NCI-H128 (cell line): ENCODE results near the gene TCF12.

Experiments used
- DNase-seq: peaks from one replicate; lab custom pipeline; 2025; ENCODE audit not compliant: unreplicated experiment; lab: John Stamatoyannopoulos, UW

TCF12 gene

DNA sequence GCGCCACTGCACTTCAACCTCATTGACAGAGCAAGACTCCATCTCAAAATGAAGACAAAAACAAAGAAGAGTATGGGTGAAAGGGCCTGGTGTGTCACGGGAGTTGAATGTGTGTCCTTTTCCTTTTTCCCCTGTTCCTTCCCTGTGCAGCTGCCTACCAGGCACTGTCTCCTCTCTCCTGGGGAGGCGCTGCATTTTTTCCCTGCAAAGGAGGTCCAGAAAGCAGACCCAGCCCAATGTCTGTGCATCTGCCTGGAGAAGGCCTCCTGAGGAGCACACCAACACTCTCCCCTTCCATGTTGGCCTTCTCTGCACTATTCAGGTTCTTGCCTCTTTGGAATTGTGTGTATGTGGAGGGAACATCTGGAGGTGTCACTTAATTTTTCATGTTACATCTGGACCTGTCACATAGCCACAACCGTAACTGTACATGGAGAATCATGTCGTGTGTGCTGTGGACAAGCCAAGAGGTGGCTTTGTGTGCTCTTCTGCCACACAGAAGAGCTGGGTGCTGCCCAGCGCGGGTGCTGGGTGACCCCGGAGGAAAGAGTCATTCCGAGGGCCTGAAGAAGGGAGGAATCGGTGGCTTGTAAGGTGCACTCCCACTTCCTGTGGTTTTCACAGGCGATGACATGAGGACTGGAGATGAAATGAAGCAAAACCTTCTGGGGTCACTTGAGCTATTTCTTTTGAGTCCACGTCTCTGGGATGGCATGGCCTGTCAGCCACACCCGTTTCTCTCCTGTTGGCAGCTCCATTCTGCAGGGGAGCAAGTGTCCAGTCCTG is 411.3 kb downstream of the TCF12 start:
- no peak for DNase-seq

DNA sequence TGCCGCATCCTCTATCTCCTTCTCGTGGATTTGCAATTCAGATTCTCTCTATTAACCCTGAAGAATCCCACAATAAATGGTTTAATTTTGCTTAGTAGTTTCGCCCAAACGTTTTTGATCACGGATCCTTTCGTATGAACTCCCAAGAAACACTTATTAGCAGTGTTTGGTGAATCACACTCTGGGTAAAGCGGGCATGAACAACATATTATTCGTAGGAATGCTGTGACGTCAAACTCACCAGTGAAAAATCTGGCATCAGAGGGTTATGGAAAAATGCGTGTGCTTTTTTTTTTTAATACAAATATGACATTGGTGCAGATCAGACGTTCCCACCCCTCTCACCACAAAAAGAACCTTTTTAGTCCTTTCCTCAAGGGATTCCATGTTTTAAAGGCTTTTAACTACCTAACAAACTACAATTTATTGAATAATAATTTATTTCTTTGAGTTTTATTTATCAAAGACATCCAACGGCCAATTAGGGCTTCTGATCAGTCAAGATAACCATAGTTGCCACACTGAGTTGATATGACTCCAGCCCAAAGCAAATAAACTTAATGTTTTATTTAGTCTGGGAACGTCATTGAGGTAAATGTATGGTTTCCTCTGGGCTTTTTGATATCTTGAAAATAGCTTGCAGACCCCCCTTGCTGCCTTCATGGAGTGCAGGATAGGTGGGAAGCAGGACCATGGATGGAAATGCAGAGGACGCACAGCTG is 412.3 kb downstream of the TCF12 start:
- no peak for DNase-seq

DNA sequence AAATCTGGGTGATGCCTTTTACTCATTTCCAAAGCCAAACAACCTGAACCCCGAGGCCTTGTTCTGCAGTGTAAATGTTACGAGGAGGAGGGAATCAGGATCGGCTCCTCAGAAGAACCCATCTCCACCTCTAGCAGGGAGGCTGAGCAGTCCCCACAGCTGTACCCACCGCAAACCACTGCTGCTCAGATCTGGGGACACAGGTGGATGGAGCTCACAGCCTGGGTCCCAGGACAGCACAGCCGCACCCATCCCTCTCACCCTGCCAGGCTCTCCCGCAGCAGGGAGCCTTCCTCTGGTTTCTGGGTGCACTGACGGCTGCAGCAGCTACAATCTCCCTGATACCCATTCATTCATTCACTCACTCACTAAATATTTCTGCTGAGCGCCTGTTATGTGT is 413.9 kb downstream of the TCF12 start:
- DNase-seq = no peak

DNA sequence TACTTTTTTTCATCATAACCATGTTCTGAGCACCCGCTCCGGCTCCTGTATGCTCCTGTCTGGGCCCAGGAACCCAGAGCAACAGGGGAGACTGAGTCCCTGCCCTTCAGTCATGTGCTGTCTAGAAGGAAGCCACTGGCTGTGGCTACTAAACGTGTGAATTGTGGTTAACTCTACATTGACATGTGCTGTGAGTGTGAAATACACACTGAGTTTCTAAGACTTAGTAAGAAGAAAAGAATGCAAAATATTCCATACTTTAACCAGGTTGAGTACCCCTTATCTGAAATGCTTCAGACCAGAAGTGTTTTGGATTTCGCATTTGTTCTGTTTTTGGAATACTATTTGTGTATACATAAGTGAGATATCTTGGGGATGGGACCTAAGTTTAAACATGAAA is 415.0 kb downstream of the TCF12 start:
- no peak for DNase-seq

DNA sequence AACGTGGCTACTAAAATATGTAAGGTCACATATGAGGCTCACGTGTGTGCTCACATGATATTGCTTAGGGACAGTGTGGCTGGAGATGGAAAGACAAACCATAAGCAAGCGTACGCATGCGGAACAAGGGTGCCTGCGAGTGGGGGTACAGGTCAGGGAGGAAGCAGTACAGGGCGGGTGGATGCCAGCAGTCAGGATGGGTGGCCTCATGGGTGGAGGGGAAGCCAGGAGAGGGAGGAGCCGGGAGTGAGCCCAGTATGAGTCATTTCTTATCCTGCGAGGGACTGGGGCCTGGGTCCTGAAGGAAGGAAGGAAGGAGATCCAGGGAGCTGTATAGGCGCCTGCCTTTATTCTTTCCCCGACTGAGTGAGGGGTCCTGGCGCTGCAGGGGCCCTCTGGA is 415.8 kb downstream of the TCF12 start:
- no peak for DNase-seq

DNA sequence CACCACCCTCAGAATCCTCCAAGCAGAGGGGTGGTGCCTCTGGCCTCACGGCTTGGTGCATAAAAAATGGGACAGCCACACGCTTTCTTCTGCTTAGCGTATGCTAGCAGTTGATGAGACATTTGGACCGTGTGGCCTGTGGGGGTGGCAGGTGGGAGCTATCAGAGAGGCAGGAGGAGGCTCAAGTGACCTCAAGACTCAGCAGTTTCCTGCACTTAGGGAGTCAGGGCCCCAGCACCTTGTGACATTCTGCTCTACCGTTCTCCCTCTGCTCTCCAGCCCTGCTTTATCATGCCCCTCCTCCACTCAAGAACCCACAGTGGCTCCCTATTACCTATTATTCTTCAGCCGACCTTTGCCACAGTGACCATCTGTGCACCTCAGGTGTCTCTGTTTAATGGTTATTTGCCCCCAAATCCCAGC is 416.9 kb downstream of the TCF12 start:
- DNase-seq = no peak

DNA sequence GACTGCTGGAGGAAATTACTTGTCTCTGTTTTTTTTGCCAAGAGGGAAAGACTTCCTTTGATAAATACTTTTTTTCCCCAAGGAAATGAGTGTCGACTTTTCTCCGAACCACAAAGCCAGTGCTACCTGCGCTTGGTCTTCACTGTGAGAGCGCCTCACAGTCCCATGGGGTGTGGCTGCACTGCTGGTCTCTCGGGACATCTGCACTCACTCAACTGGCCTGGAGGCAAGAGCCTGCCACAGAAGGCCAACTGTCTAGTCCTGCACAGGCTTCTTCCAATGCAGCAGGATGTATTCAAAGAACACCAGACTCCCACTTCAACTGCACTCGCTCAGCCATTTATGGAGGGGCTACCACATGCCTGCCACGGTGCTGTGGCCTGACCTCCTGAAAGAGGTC is 417.3 kb downstream of the TCF12 start:
- no peak for DNase-seq

DNA sequence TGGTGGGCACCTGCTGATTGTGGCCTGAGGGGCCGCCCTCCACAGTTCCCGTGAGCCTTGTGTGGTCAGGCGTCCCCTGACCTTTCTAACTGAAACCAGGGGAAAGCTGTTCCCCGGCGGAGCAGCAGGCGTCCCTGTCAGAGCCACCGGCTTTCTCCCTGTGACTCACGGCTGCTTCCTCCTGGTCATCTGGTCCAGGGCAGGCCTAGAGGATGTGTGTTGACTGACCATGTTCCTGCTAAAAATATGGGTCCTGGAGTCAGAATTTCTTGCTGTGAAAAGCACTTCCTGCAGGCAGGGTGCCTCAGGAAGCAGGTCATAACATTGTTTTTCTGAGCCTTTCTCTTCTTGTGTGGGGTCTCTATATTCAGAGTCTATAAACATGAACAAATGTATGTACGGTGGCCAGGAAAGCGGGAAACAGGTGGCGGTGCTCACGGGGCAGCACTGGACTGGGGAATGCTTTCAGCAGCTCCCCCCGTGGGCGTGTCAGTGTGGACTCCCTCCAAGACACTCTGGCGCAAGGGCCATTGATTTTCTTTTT is 419.5 kb downstream of the TCF12 start:
- no peak for DNase-seq

DNA sequence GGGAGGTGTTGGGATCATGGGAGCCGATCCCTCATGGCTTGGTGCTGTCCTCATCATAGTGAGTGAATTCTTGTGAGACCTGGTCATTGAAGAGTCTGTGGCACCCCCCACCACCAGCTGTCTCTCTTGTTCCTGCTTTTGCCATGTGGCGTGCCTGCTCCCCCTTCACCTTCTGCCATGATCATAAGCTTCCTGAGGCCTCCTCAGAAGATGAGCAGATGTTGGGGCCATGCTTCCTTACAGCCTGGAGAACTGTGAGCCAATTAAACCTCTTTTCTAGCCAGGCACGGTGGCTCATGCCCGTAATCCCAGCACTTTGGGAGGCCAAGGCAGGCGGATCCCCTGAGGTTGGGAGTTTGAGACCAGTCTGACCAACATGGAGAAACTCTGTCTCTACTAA is 420.9 kb downstream of the TCF12 start:
- no peak for DNase-seq
